ENCODE measurements around the gene SLAIN2.

GRCh38 chr4:48467442-48467841 lies 126.1 kb downstream of the SLAIN2 start:
- no peak for TF ChIP-seq CTCF (IDR thresholded peaks at IDR 0.05)
- no peak for TF ChIP-seq POLR2A (IDR thresholded peaks at IDR 0.05)
